AG04450 (cell line): Measurements from ENCODE around the gene PHF5A. TPM values are rescaled to one million over a fixed set of nuclear protein-coding genes. Genes with fewer than 3 reads are reported as not detected.

Experiments
- CTCF ChIA-PET: fragments of 300-600, 350-600 bp; formaldehyde crosslinking; extraction: SDS; loops from one replicate; lab custom pipeline; 2022; ENCODE audit warnings: antibody characterized with exemption, inconsistent platforms; lab: Charles Lee
- POLR2A ChIA-PET: fragments of 350-600 bp; formaldehyde crosslinking; extraction: SDS; loops from one replicate; lab custom pipeline; 2021; ENCODE audit warnings: antibody characterized with exemption, inconsistent platforms; lab: Yijun Ruan, JAX
- DNase-seq: peaks from one replicate; pipeline ENCODE4 v3.0.0-alpha.2; 2011; ENCODE audit warnings: low read depth, low spot score
- H3K27ac ChIP-seq: one replicate; pipeline ENCODE4 v1.5.1; 2012; ENCODE audit warnings: low read depth, low read length, control low read depth
- H3K27me3 ChIP-seq: one replicate; pipeline ENCODE4 v1.6.0; 2012; ENCODE audit warnings: low read length; ENCODE audit not compliant: control insufficient read depth, insufficient read depth
- H3K4me3 ChIP-seq: 2 replicates; pipeline ENCODE4 v1.5.1; 2011; ENCODE audit warnings: mild to moderate bottlenecking, low read depth, low read length, control low read depth
- H3K9me3 ChIP-seq: 2 replicates; pipeline ENCODE4 v1.5.1; 2012; ENCODE audit warnings: low read length; ENCODE audit not compliant: control insufficient read depth, insufficient read depth
- CTCF ChIP-seq: IDR thresholded peaks from 2 replicates; pipeline ENCODE4 v1.5.1; 2011; ENCODE audit warnings: low read depth, low read length, control low read depth, inconsistent platforms
- polyA plus RNA-seq: library from polyadenylated mRNA; depleted of rRNA; stranded (reverse); fragments of >200 nt; gene quantifications from 2 replicates; pipeline ENCODE4 v1.2.3, GENCODE V29; 2011

PHF5A gene
- polyA plus RNA-seq, 1 experiment = 53.8 TPM

GRCh38 chr22:41459431-41459830 lies 9.1 kb downstream of the PHF5A start:
- no peak for TF ChIP-seq CTCF
- no peak overlapping the region for H3K4me3 ChIP-seq
- POLR2A ChIA-PET = interaction anchor here (0.6 to 1.0 kb wide), 3 partner anchors 9 to 13 kb away, joined by 3 to 4 read pairs (median 3); partner anchors contain the start of genes ACO2, PHF5A and TOB2
- H3K9me3 ChIP-seq = no peaks in the 10 kb centered on the region
- CTCF ChIA-PET = no interaction called here
- no peaks in the 10 kb centered on the region for H3K27me3 ChIP-seq
- H3K27ac ChIP-seq = no peak overlapping the region
- no peak for DNase-seq

- Histone ChIP-seq H3K4me3 (no peak overlapping the region), H3K9me3 (no peaks in the 10 kb centered on the region), H3K27ac (no peak overlapping the region), H3K27me3 (no peaks in the 10 kb centered on the region)
- POLR2A ChIA-PET = interaction anchor here (0.8 to 1.0 kb wide), 2 partner anchors 10 to 11 kb away, joined by 4 to 8 read pairs; partner anchors contain the start of gene TOB2
- no peak for DNase-seq
- TF ChIP-seq CTCF = no peak
- CTCF ChIA-PET = no interaction called here
These were observed 10.2 kb downstream of the PHF5A start for GRCh38 chr22:41458161-41458728.

- H3K27ac ChIP-seq = peak overlapping the region; percentile 96
- peak; percentile 97 for DNase-seq
- CTCF ChIA-PET = interaction anchor here (0.5 to 1.7 kb wide), 6 partner anchors 14 to 200 kb away, joined by 3 to 7 read pairs (median 4); no protein-coding TSS in a partner anchor
- no peak for TF ChIP-seq CTCF
- H3K9me3 ChIP-seq = no peaks in the 10 kb centered on the region; the same call in 1 of the 2 replicates
- H3K27me3 ChIP-seq = no peaks in the 10 kb centered on the region
- POLR2A ChIA-PET = interaction anchor here (0.6 to 2.0 kb wide), 12 partner anchors 10 to 162 kb away, joined by 3 to 17 read pairs (median 7); partner anchors contain the start of genes ACO2, PHF5A, RANGAP1 and TEF
- peak overlapping the region; percentile 98 for H3K4me3 ChIP-seq
These were observed 20.2 kb downstream of the PHF5A start for GRCh38 chr22:41448189-41448808.

- ChIA-PET CTCF (interaction anchor here (0.7 to 1.7 kb wide), 3 partner anchors 15 to 80 kb away, joined by 3 to 4 read pairs (median 4); no protein-coding TSS in a partner anchor), POLR2A (interaction anchor here (0.6 to 2.6 kb wide), 20 partner anchors 10 to 161 kb away, joined by 3 to 24 read pairs (median 8); partner anchors contain the start of genes ACO2, PHF5A and TEF)
- no peak for DNase-seq
- no peaks in the 10 kb centered on the region for H3K27me3 ChIP-seq
- H3K4me3 ChIP-seq = peak overlapping the region; percentile 98
- no peaks in the 10 kb centered on the region; the same call in 1 of the 2 replicates for H3K9me3 ChIP-seq
- peak overlapping the region; percentile 96 for H3K27ac ChIP-seq
- no peak for TF ChIP-seq CTCF
These were observed 20.9 kb downstream of the PHF5A start for GRCh38 chr22:41447435-41448188.
